CD4-positive, alpha-beta memory T cell (primary cell): Measurements from ENCODE around the gene TNFAIP3. TPM values are rescaled to one million over a fixed set of nuclear protein-coding genes. Genes with fewer than 3 reads are reported as not detected.

Experiments
- CTCF ChIA-PET: fragments of 350-600 bp; sonication (Branson Sonifier 250); formaldehyde crosslinking; loops from one replicate; lab custom pipeline; 2021; ENCODE audit warnings: inconsistent platforms; ENCODE audit not compliant: partially characterized antibody; lab: Charles Lee
- POLR2A ChIA-PET: fragments of 350-600 bp; sonication (Branson Sonifier 250); formaldehyde crosslinking; loops from one replicate; lab custom pipeline; 2021; ENCODE audit not compliant: partially characterized antibody; lab: Charles Lee
- DNase-seq, 5 donors: peaks; one replicate each; pipeline versions ENCODE4 v3.0.0 to v3.0.0-alpha.2; 2020 to 2022; ENCODE audit warnings: mixed read lengths in 1 of 5
- H3K27ac ChIP-seq: one replicate; pipeline ENCODE4 v1.7.0; 2013; ENCODE audit warnings: low read depth, low read length
- H3K27me3 ChIP-seq: 2 replicates; pipeline ENCODE4 v1.7.0; 2013; ENCODE audit warnings: mild to moderate bottlenecking, low read length, moderate library complexity; ENCODE audit not compliant: insufficient read depth
- H3K36me3 ChIP-seq: 2 replicates; pipeline ENCODE4 v1.7.0; 2013; ENCODE audit warnings: mild to moderate bottlenecking, low read length, moderate library complexity; ENCODE audit not compliant: insufficient read depth
- H3K4me1 ChIP-seq: 2 replicates; pipeline ENCODE4 v1.7.0; 2013; ENCODE audit warnings: mild to moderate bottlenecking, low read length, moderate library complexity; ENCODE audit not compliant: insufficient read depth
- H3K4me3 ChIP-seq, 2 donors: one replicate each; pipeline ENCODE4 v1.7.0; 2013; ENCODE audit warnings: low read length in 2 of 2, mild to moderate bottlenecking in 1 of 2
- H3K9me3 ChIP-seq, 2 donors: one replicate each; pipeline ENCODE4 v1.7.0; 2013; ENCODE audit warnings: low read length in 2 of 2, control low read depth in 1 of 2; ENCODE audit not compliant: control insufficient read depth in 1 of 2
- H3K27ac Mint-ChIP-seq, 7 donors: one replicate each; pipeline ENCODE4 v1.8.0; 2020 to 2021; ENCODE audit warnings: mixed read lengths in 7 of 7, mild to moderate bottlenecking in 6 of 7, inconsistent platforms in 3 of 7, moderate library complexity in 3 of 7
- H3K27me3 Mint-ChIP-seq, 2 donors: one replicate each; pipeline ENCODE4 v1.8.0; 2020 to 2021; ENCODE audit warnings: mixed read lengths in 2 of 2
- H3K36me3 Mint-ChIP-seq, 2 donors: one replicate each; pipeline ENCODE4 v1.8.0; 2020 to 2021; ENCODE audit warnings: mixed read lengths in 2 of 2, inconsistent platforms in 1 of 2, mild to moderate bottlenecking in 1 of 2
- H3K4me1 Mint-ChIP-seq, 4 donors: one replicate each; pipeline ENCODE4 v1.8.0; 2020 to 2021; ENCODE audit warnings: mixed read lengths in 4 of 4, mild to moderate bottlenecking in 1 of 4
- H3K4me3 Mint-ChIP-seq, 8 donors: one replicate each; pipeline ENCODE4 v1.8.0; 2020 to 2021; ENCODE audit warnings: mixed read lengths in 8 of 8, mild to moderate bottlenecking in 7 of 8, moderate library complexity in 6 of 8, inconsistent platforms in 3 of 8
- H3K9me3 Mint-ChIP-seq, 8 donors: one replicate each; pipeline ENCODE4 v1.8.0; 2020 to 2021; ENCODE audit warnings: mixed read lengths in 8 of 8, mild to moderate bottlenecking in 5 of 8, inconsistent platforms in 3 of 8, moderate library complexity in 1 of 8
- intact Hi-C: fragments of 100-400 bp; cut with micrococcal nuclease; formaldehyde crosslinking; loops from one replicate; pipeline ENCODE4 v1.15.1; 2023
- polyA plus RNA-seq, 2 donors: library from polyadenylated mRNA; unstranded; fragments of 300-500 nt; fragmentation: Illumina TruSeq; gene quantifications; one replicate each; pipeline ENCODE4 v1.2.3, GENCODE V29; 2021
- total RNA-seq, 2 experiments: library from RNA; stranded (reverse); gene quantifications; one replicate each; pipeline ENCODE4 v1.2.3, GENCODE V29; 2021

The TNFAIP3 gene
- total and polyA plus RNA-seq, 4 experiments from 2014 or later = 112 to 318 (median 155) TPM

- Mint-ChIP-seq H3K27me3 (peaks cover 2% of the 10 kb centered on the region in 2 donors), H3K4me3 (no peak overlapping the region), H3K27ac (peak overlapping the region in 1 of 7 donors; percentile 9), H3K4me1 (peaks cover 2 to 15% (median 7%) of the 10 kb centered on the region in 4 donors), H3K36me3 (no peaks in the 10 kb centered on the region), H3K9me3 (no peaks in the 10 kb centered on the region)
- intact Hi-C loops = no loop called here
- Histone ChIP-seq H3K4me1 (peaks cover 9% of the 10 kb centered on the region), H3K27ac (no peak overlapping the region), H3K9me3 (no peaks in the 10 kb centered on the region), H3K4me3 (no peak overlapping the region), H3K36me3 (no peaks in the 10 kb centered on the region), H3K27me3 (no peaks in the 10 kb centered on the region)
- CTCF ChIA-PET = no interaction called here
- no peak for DNase-seq
- POLR2A ChIA-PET = no interaction called here
These were observed 54.8 kb downstream of the TNFAIP3 start for GRCh38 chr6:137921823-137922222.

GRCh38 chr6:137923866-137924653 is 57.0 kb downstream of the TNFAIP3 start:
- Mint-ChIP-seq H3K4me1 (peaks cover 20 to 35% (median 26%) of the 10 kb centered on the region in 4 donors), H3K27ac (no peak overlapping the region), H3K9me3 (no peaks in the 10 kb centered on the region), H3K27me3 (peaks cover 0 to 2% of the 10 kb centered on the region in 2 donors), H3K36me3 (no peaks in the 10 kb centered on the region), H3K4me3 (no peak overlapping the region)
- Histone ChIP-seq H3K27me3 (no peaks in the 10 kb centered on the region), H3K36me3 (no peaks in the 10 kb centered on the region), H3K9me3 (no peaks in the 10 kb centered on the region), H3K27ac (no peak overlapping the region), H3K4me3 (no peak overlapping the region), H3K4me1 (peaks cover 31% of the 10 kb centered on the region)
- DNase-seq = no peak
- intact Hi-C loops = no loop called here
- ChIA-PET CTCF (interaction anchor here (0.9 to 1.2 kb wide), 2 partner anchors 15 to 20 kb away, joined by 3 to 4 read pairs; no protein-coding TSS in a partner anchor), POLR2A (no interaction called here)

- no peak overlapping the region for H3K4me3 ChIP-seq
- H3K36me3 Mint-ChIP-seq = no peaks in the 10 kb centered on the region
- intact Hi-C loops = no loop called here
- no peak overlapping the region for H3K4me3 Mint-ChIP-seq
- H3K4me1 ChIP-seq = peaks cover 31% of the 10 kb centered on the region
- peaks cover 21 to 35% (median 27%) of the 10 kb centered on the region in 4 donors for H3K4me1 Mint-ChIP-seq
- no peaks in the 10 kb centered on the region for H3K9me3 Mint-ChIP-seq
- ChIA-PET POLR2A (interaction anchor here (1.0 kb wide), 1 partner anchor 13 kb away, joined by 3 read pairs; no protein-coding TSS in a partner anchor), CTCF (interaction anchor here (0.9 to 3.4 kb wide), 6 partner anchors 15 to 184 kb away, joined by 3 to 25 read pairs (median 5); no protein-coding TSS in a partner anchor)
- H3K27me3 Mint-ChIP-seq = peaks cover 0 to 2% of the 10 kb centered on the region in 2 donors
- H3K27ac Mint-ChIP-seq = peak overlapping the region in 4 of 7 donors; percentile 9 to 51 (median 22)
- H3K27ac ChIP-seq = no peak overlapping the region
- DNase-seq = no peak
- no peaks in the 10 kb centered on the region for H3K9me3 ChIP-seq
- H3K36me3 ChIP-seq = no peaks in the 10 kb centered on the region
- no peaks in the 10 kb centered on the region for H3K27me3 ChIP-seq
These were observed 58.2 kb downstream of the TNFAIP3 start for GRCh38 chr6:137925141-137925698.

- Histone ChIP-seq H3K4me1 (peaks cover 31% of the 10 kb centered on the region), H3K36me3 (no peaks in the 10 kb centered on the region), H3K27ac (no peak overlapping the region), H3K27me3 (no peaks in the 10 kb centered on the region), H3K4me3 (no peak overlapping the region), H3K9me3 (no peaks in the 10 kb centered on the region)
- Mint-ChIP-seq H3K4me3 (peak overlapping the region in 1 of 8 donors; percentile 76), H3K27ac (peak overlapping the region in 5 of 7 donors; percentile 39 to 84 (median 62)), H3K9me3 (no peaks in the 10 kb centered on the region), H3K4me1 (peaks cover 21 to 35% (median 27%) of the 10 kb centered on the region in 4 donors), H3K27me3 (peaks cover 0 to 2% of the 10 kb centered on the region in 2 donors), H3K36me3 (no peaks in the 10 kb centered on the region)
- CTCF ChIA-PET = interaction anchor here (0.9 to 3.4 kb wide), 9 partner anchors 14 to 218 kb away, joined by 3 to 25 read pairs (median 6); no protein-coding TSS in a partner anchor
- POLR2A ChIA-PET = interaction anchor here (1.0 to 2.0 kb wide), 3 partner anchors 14 to 56 kb away, joined by 3 to 6 read pairs (median 4); no protein-coding TSS in a partner anchor
- no peak for DNase-seq
- intact Hi-C loops = no loop called here
These were observed 59.2 kb downstream of the TNFAIP3 start for GRCh38 chr6:137926207-137926731.

GRCh38 chr6:137926985-137927384 is 59.9 kb downstream of the TNFAIP3 start:
- ChIA-PET POLR2A (interaction anchor here (0.5 to 2.0 kb wide), 5 partner anchors 54 to 725 kb away, joined by 4 to 9 read pairs (median 4); partner anchors contain the start of gene TNFAIP3), CTCF (interaction anchor here (1.0 to 3.4 kb wide), 9 partner anchors 13 to 218 kb away, joined by 3 to 25 read pairs (median 6); no protein-coding TSS in a partner anchor)
- H3K4me1 ChIP-seq = peaks cover 31% of the 10 kb centered on the region
- Mint-ChIP-seq H3K4me3 (peak overlapping the region in 3 of 8 donors; percentile 11 to 78 (median 76)), H3K9me3 (no peaks in the 10 kb centered on the region), H3K36me3 (no peaks in the 10 kb centered on the region), H3K4me1 (peaks cover 18 to 35% (median 26%) of the 10 kb centered on the region in 4 donors), H3K27me3 (no peaks in the 10 kb centered on the region), H3K27ac (peak overlapping the region in 6 of 7 donors; percentile 62 to 90 (median 84))
- H3K9me3 ChIP-seq = no peaks in the 10 kb centered on the region
- no peaks in the 10 kb centered on the region for H3K36me3 ChIP-seq
- DNase-seq = no peak
- intact Hi-C loops = no loop called here
- no peaks in the 10 kb centered on the region for H3K27me3 ChIP-seq
- no peak overlapping the region for H3K4me3 ChIP-seq
- H3K27ac ChIP-seq = peak overlapping the region; percentile 25

GRCh38 chr6:137927777-137928218 is 60.7 kb downstream of the TNFAIP3 start:
- H3K4me3 ChIP-seq = peak overlapping the region in 1 of 2 donors; percentile 6
- Mint-ChIP-seq H3K36me3 (no peaks in the 10 kb centered on the region), H3K4me3 (peak overlapping the region in 7 of 8 donors; percentile 19 to 78 (median 76)), H3K9me3 (no peaks in the 10 kb centered on the region), H3K27ac (peak overlapping the region; percentile 49 to 94 (median 84)), H3K27me3 (no peaks in the 10 kb centered on the region), H3K4me1 (peaks cover 18 to 35% (median 26%) of the 10 kb centered on the region in 4 donors)
- peaks cover 31% of the 10 kb centered on the region for H3K4me1 ChIP-seq
- ChIA-PET CTCF (interaction anchor here (1.2 to 3.4 kb wide), 6 partner anchors 12 to 219 kb away, joined by 3 to 25 read pairs (median 5); no protein-coding TSS in a partner anchor), POLR2A (interaction anchor here (0.6 to 2.0 kb wide), 8 partner anchors 45 to 220 kb away, joined by 3 to 9 read pairs (median 4); partner anchors contain the start of gene TNFAIP3)
- no peaks in the 10 kb centered on the region for H3K36me3 ChIP-seq
- H3K27ac ChIP-seq = peak overlapping the region; percentile 34
- peak; percentile 76 to 93 (median 81) for DNase-seq
- intact Hi-C loops = loop anchor here (1.0 kb wide), 1 partner anchor 57 kb away; no protein-coding TSS in a partner anchor
- no peaks in the 10 kb centered on the region for H3K27me3 ChIP-seq
- no peaks in the 10 kb centered on the region for H3K9me3 ChIP-seq
